GM06990 (cell line): ENCODE results near the gene E4F1.

Experiments used
- DNase-seq: peaks from one replicate; pipeline ENCODE4 v3.0.0-alpha.2; 2011; ENCODE audit not compliant: insufficient read length; ENCODE audit errors: extremely low read depth
- H3K27me3 ChIP-seq: replicated peaks from 2 replicates; pipeline ENCODE4 v1.6.0; 2011; ENCODE audit warnings: low read length; ENCODE audit not compliant: control insufficient read depth, insufficient read depth
- H3K36me3 ChIP-seq: 2 replicates; pipeline ENCODE4 v1.5.1; 2011; ENCODE audit warnings: low read length; ENCODE audit not compliant: control insufficient read depth, insufficient read depth
- H3K4me3 ChIP-seq: replicated peaks from 2 replicates; pipeline ENCODE4 v1.5.1; 2011; ENCODE audit warnings: low read depth, mild to moderate bottlenecking, control low read depth, low read length
- TF ChIP-seq, protein P1 (sequence below): IDR thresholded peaks from 2 replicates; pipeline ENCODE4 v1.5.1; 2011; ENCODE audit warnings: low read length, control low read depth, mild to moderate bottlenecking, inconsistent platforms; ENCODE audit not compliant: insufficient read depth, poor library complexity, severe bottlenecking

Gene E4F1

GRCh38 chr16:2184962-2185361, 38.4 kb upstream of the E4F1 start:
- Histone ChIP-seq H3K36me3 (no peaks in the 10 kb centered on the region; the same call in 1 of the 2 replicates), H3K4me3 (no peak overlapping the region), H3K27me3 (no peaks in the 10 kb centered on the region)
- DNase-seq: no peak
- TF ChIP-seq, protein P1, sequence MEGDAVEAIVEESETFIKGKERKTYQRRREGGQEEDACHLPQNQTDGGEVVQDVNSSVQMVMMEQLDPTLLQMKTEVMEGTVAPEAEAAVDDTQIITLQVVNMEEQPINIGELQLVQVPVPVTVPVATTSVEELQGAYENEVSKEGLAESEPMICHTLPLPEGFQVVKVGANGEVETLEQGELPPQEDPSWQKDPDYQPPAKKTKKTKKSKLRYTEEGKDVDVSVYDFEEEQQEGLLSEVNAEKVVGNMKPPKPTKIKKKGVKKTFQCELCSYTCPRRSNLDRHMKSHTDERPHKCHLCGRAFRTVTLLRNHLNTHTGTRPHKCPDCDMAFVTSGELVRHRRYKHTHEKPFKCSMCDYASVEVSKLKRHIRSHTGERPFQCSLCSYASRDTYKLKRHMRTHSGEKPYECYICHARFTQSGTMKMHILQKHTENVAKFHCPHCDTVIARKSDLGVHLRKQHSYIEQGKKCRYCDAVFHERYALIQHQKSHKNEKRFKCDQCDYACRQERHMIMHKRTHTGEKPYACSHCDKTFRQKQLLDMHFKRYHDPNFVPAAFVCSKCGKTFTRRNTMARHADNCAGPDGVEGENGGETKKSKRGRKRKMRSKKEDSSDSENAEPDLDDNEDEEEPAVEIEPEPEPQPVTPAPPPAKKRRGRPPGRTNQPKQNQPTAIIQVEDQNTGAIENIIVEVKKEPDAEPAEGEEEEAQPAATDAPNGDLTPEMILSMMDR: no peak

DNA sequence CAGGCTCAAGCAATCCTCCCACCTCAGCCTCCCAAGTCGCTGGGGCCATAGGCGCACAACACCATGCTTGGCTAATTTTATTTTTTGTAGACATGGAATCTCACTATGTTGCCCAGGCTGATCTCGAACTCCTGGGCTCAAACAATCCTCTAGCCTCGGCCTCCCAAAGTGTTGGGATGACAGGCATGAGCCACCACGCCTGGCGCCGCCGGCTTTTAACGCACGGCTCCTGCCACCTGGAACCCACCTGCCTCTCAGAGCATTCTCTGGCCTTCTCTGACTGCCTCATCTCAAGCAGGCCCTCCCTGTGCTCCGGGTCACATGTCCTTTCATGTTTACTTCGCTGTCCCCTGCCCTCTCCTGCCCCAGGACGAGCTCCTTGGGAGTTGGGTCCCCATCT, 37.3 kb upstream of the E4F1 start:
- H3K27me3 ChIP-seq: no peaks in the 10 kb centered on the region
- TF ChIP-seq, protein P1: no peak

DNA sequence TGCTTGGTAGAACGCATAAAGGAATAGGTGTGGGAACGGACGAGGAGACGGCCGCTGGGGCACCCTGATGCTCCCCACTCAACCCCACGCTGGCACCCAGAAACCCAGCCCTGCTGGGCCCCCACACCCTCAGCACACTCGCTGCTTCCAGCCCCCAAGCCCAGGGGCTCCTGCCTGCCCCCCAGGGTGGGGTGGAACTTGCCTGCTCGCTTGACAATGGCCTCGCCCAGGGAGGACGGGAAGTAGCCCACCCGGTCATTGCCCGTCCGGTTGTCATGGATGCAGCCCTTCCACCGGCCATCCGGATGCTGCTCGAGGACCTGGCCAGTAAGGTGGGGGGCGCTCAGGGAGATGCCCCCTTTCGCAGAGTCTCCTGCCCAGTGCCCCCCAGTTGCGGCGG, 36.9 kb upstream of the E4F1 start:
- H3K4me3 ChIP-seq: no peak overlapping the region
- TF ChIP-seq, protein P1: no peak
- DNase-seq: no peak
- H3K27me3 ChIP-seq: no peaks in the 10 kb centered on the region
- H3K36me3 ChIP-seq: no peaks in the 10 kb centered on the region; the same call in 1 of the 2 replicates

More for the DNA sequence above, 37.3 kb upstream of the E4F1 start:
- DNase-seq: no peak
- no peaks in the 10 kb centered on the region; the same call in 1 of the 2 replicates for H3K36me3 ChIP-seq
- no peak overlapping the region for H3K4me3 ChIP-seq

- TF ChIP-seq, protein P1: no peak
- Histone ChIP-seq H3K36me3 (no peaks in the 10 kb centered on the region), H3K4me3 (no peak overlapping the region), H3K27me3 (no peaks in the 10 kb centered on the region)
- DNase-seq: no peak
These were observed 36.2 kb upstream of the E4F1 start for GRCh38 chr16:2187212-2187611.

DNA sequence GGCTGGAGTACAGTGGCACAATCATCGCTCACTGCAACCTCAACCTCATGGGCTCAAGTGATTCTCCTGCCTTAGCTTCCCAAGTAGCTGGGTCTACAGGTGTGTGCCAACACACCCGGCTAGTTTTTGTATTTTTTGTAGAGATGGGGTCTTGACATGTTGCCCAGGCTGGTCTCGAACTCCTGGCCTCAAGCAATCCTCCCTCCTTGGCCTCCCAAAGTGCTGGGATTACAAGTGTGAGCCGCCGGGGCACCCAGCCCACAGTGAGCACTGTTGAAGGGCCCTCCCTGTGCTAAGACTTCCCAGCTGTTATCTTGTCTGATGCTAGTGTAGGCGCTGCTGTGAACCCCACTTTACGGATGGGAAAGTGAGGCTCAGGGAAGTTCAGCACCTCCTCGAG, 35.0 kb upstream of the E4F1 start:
- TF ChIP-seq, protein P1: no peak
- Histone ChIP-seq H3K36me3 (no peaks in the 10 kb centered on the region), H3K4me3 (no peak overlapping the region), H3K27me3 (no peaks in the 10 kb centered on the region)
- no peak for DNase-seq

DNA sequence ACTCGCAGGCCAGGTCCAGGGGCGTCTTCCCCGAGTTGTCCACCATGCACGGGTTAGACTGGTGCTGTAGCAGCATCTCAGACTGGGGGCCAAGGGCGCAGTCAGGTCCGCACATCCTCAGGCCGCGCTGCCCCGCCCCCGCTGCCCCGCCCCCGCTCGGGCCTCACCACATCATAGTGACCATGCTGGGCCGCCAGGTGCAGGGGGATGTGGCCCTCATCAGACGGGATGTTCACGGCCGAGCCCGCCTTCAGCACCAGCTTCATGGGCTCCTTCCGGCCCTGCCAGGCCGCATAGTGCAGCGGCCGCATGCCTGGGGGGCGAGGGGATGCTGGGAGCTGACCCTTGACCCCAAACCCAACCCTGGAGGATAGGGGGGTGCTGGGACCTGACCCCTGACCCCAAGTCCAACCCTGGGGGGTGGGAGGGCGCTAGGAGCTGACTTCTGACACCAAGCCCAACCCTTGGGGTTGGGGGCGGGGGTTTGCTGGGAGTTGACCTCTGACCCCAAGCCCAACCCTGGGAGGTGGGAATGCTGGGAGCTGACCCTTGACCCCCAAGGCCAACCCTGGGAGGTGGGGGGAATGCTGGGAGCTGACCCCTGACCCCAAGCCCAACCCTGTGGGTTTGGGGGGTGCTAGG, 34.0 kb upstream of the E4F1 start:
- DNase-seq: no peak
- Histone ChIP-seq H3K36me3 (no peaks in the 10 kb centered on the region), H3K27me3 (no peaks in the 10 kb centered on the region), H3K4me3 (no peak overlapping the region)
- TF ChIP-seq, protein P1: no peak
